Measurements from ENCODE around the gene TMEM266.

DNA sequence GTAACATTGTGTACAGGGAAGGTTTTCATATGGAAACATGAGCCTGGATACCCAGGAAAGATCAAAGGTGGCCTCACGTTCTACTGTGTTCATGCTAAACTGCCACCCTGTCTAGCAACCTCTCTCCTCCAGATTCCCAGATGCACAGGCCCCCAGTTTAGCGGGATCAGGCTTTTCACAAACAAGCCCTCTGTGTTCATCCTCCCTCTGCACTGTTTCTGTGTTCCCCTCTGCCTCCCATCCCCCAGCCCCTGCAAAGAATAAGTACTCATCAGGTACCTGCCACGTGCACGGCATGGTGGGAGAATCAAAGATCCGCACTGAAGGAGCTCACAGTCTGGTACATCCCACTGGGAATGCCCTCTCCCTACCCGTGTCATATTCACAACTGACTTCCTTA lies 46.1 kb downstream of the TMEM266 start:
- TF ChIP-seq EZH2phosphoT487 (IDR thresholded peaks at IDR 0.05; ENCODE audit: borderline replicate concordance) = no peak
- TF ChIP-seq, protein P1, sequence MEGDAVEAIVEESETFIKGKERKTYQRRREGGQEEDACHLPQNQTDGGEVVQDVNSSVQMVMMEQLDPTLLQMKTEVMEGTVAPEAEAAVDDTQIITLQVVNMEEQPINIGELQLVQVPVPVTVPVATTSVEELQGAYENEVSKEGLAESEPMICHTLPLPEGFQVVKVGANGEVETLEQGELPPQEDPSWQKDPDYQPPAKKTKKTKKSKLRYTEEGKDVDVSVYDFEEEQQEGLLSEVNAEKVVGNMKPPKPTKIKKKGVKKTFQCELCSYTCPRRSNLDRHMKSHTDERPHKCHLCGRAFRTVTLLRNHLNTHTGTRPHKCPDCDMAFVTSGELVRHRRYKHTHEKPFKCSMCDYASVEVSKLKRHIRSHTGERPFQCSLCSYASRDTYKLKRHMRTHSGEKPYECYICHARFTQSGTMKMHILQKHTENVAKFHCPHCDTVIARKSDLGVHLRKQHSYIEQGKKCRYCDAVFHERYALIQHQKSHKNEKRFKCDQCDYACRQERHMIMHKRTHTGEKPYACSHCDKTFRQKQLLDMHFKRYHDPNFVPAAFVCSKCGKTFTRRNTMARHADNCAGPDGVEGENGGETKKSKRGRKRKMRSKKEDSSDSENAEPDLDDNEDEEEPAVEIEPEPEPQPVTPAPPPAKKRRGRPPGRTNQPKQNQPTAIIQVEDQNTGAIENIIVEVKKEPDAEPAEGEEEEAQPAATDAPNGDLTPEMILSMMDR (conservative IDR thresholded peaks at IDR 0.05; ENCODE audit: low read length) = no peak
